Lower leg skin (tissue), 3 donors: ENCODE data around the gene PP2D1.

Source experiments
- POLR2A ChIP-seq, 2 donors: fragments of 450-650 bp; IDR thresholded peaks; one replicate each; pipeline ENCODE4 v1.6.1; 2016 to 2017; ENCODE audit warnings: antibody characterized with exemption in 2 of 2, mild to moderate bottlenecking in 1 of 2, moderate library complexity in 1 of 2
- TF ChIP-seq, protein P1 (sequence below), 3 donors: fragments of 450-650 bp; IDR thresholded peaks; one replicate each; pipeline ENCODE4 v1.5.1; 2016; ENCODE audit warnings: antibody characterized with exemption in 3 of 3, mild to moderate bottlenecking in 3 of 3, moderate library complexity in 2 of 3

DNA sequence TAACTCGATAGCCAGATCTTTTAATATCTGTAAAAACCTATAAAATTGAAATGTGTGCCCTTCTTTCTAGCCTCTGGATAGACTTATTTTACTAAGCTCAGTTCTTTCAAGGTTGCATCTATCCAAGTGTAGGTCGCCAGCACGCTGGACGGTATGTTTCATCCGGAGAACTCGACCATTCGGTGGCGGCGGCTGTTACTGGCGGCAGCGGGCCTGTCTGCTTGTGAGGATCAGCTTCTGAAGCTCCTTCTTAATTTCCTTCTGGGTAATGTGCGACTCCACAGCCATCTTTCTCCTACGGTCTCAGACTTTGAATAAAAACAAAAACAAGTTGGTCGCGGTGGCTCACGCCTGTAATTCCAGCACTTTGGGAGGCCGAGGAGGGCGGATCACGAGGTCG, 4.1 kb downstream of the PP2D1 start:
- TF ChIP-seq, protein P1, sequence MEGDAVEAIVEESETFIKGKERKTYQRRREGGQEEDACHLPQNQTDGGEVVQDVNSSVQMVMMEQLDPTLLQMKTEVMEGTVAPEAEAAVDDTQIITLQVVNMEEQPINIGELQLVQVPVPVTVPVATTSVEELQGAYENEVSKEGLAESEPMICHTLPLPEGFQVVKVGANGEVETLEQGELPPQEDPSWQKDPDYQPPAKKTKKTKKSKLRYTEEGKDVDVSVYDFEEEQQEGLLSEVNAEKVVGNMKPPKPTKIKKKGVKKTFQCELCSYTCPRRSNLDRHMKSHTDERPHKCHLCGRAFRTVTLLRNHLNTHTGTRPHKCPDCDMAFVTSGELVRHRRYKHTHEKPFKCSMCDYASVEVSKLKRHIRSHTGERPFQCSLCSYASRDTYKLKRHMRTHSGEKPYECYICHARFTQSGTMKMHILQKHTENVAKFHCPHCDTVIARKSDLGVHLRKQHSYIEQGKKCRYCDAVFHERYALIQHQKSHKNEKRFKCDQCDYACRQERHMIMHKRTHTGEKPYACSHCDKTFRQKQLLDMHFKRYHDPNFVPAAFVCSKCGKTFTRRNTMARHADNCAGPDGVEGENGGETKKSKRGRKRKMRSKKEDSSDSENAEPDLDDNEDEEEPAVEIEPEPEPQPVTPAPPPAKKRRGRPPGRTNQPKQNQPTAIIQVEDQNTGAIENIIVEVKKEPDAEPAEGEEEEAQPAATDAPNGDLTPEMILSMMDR (IDR thresholded peaks at IDR 0.05), result no peak
- no peak for TF ChIP-seq POLR2A (IDR thresholded peaks at IDR 0.05)
